Nephron progenitor cell (in vitro differentiated cells): ENCODE data around the gene SLC25A21.

ENCODE experiments used
- DNase-seq: peaks from one replicate; pipeline ENCODE4 v3.0.0; 2021
- H3K27ac Mint-ChIP-seq: 2 replicates; pipeline ENCODE4 v1.8.0; 2021; ENCODE audit warnings: mild to moderate bottlenecking, moderate library complexity, mixed read lengths
- H3K27me3 Mint-ChIP-seq: 2 replicates; pipeline ENCODE4 v1.8.0; 2021; ENCODE audit warnings: mild to moderate bottlenecking, low read depth, mixed read lengths; ENCODE audit not compliant: poor library complexity
- H3K36me3 Mint-ChIP-seq: 2 replicates; pipeline ENCODE4 v1.8.0; 2021; ENCODE audit warnings: low read depth, mixed read lengths
- H3K4me1 Mint-ChIP-seq: 2 replicates; pipeline ENCODE4 v1.8.0; 2021; ENCODE audit warnings: mixed read lengths
- H3K4me3 Mint-ChIP-seq: 2 replicates; pipeline ENCODE4 v1.8.0; 2021; ENCODE audit warnings: mild to moderate bottlenecking, moderate library complexity, mixed read lengths
- H3K9me3 Mint-ChIP-seq: 2 replicates; pipeline ENCODE4 v1.8.0; 2021; ENCODE audit warnings: mild to moderate bottlenecking, moderate library complexity, mixed read lengths
- TF ChIP-seq, protein P1 (sequence below): fragments of 200-600 bp; sonication (generic); IDR thresholded peaks from 2 replicates; pipeline ENCODE4 v1.5.0; 2021; ENCODE audit warnings: antibody characterized with exemption

SLC25A21 gene

DNA sequence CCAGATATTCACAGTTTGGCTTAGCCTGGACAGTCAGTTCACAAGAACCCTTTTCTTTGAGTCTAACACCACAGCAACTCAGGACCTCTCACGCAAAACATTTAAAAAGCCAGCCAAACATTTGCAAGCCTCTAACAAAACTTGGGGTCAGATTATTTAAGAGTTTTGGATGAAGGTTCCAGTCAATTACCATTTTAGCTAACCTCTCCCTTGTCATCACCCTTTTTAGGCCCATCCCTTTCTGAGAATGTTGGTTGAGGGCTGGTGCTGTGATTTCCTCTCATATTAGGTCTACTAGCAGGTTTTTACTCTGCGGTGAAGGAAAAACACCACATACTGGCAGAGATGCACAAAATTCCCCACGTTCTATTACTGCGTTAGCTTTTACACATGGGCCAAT is 490.1 kb downstream of the SLC25A21 start:
- Mint-ChIP-seq H3K27ac (no peak overlapping the region), H3K4me1 (peaks cover 32% of the 10 kb centered on the region), H3K9me3 (no peaks in the 10 kb centered on the region), H3K4me3 (no peak overlapping the region), H3K27me3 (peaks cover 7% of the 10 kb centered on the region), H3K36me3 (peaks cover 6% of the 10 kb centered on the region)
- TF ChIP-seq, protein P1, sequence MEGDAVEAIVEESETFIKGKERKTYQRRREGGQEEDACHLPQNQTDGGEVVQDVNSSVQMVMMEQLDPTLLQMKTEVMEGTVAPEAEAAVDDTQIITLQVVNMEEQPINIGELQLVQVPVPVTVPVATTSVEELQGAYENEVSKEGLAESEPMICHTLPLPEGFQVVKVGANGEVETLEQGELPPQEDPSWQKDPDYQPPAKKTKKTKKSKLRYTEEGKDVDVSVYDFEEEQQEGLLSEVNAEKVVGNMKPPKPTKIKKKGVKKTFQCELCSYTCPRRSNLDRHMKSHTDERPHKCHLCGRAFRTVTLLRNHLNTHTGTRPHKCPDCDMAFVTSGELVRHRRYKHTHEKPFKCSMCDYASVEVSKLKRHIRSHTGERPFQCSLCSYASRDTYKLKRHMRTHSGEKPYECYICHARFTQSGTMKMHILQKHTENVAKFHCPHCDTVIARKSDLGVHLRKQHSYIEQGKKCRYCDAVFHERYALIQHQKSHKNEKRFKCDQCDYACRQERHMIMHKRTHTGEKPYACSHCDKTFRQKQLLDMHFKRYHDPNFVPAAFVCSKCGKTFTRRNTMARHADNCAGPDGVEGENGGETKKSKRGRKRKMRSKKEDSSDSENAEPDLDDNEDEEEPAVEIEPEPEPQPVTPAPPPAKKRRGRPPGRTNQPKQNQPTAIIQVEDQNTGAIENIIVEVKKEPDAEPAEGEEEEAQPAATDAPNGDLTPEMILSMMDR: no peak
- no peak for DNase-seq

DNA sequence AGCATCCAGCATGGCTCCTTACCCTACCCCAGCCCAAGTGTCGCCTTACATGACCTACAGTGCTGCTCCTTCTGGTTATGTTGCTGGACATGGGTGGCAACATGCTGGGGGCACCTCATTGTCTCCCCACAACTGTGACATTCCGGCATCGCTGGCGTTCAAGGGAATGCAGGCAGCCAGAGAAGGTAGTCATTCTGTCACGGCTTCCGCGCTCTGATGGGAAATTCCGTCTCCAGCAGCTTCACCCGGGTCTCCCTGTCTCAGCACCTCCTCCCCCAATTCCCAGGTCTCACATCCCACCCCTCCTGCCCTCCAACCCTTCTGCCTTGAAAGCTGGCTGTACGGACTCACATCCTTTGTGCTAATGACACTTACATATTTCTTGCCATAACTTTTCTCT is 496.2 kb downstream of the SLC25A21 start:
- H3K4me1 Mint-ChIP-seq: peaks cover 40% of the 10 kb centered on the region
- peaks cover 7% of the 10 kb centered on the region for H3K27me3 Mint-ChIP-seq

DNA sequence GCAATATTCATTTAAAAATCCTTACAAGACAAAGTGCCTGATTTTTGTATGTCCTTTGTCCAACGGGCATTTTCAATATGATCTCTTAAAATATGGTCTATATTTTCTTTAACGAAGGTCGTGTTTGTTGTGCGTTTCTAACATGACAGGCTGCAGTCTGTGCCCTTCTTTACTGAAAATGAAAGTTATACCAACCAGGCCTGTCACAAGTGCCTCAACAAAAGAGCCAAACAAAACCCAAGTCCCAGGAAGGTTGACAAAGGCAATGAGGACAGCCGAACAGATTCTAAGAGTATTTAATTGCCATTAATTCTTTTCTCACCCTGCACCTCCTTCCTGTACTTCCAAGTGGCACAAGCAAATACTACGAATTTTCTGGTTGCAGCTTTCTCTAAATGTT is 496.8 kb downstream of the SLC25A21 start:
- Mint-ChIP-seq H3K27me3 (peaks cover 9% of the 10 kb centered on the region), H3K4me3 (peak overlapping the region; percentile 55), H3K36me3 (peaks cover 26% of the 10 kb centered on the region), H3K27ac (no peak overlapping the region), H3K4me1 (peaks cover 40% of the 10 kb centered on the region), H3K9me3 (no peaks in the 10 kb centered on the region)
- DNase-seq: no peak
- TF ChIP-seq, protein P1: no peak

More for the DNA sequence above, 496.2 kb downstream of the SLC25A21 start:
- Mint-ChIP-seq H3K36me3 (peaks cover 21% of the 10 kb centered on the region), H3K27ac (no peak overlapping the region), H3K9me3 (no peaks in the 10 kb centered on the region), H3K4me3 (peak overlapping the region; percentile 74)
- TF ChIP-seq, protein P1: no peak
- DNase-seq: peak; percentile 44

DNA sequence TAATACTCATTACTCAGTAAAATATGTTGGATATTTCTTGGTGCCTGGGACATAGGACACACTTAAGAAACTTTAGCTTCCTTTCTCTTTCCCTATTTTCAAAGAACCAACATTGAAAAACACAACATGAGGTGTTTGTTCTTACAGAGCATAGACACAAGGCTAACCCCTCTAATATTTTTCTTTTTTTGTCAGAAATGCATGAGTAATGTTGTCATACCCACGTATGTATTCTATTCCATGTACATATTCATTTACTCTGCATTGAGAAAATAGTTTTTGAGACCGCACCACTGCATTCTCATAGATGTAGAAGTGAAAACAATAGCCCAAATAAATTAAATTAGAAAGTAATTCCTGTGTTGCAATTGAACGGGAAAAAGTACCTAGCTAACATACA is 497.7 kb downstream of the SLC25A21 start:
- Mint-ChIP-seq H3K4me1 (peaks cover 40% of the 10 kb centered on the region), H3K27me3 (peaks cover 8% of the 10 kb centered on the region), H3K36me3 (peaks cover 26% of the 10 kb centered on the region), H3K9me3 (no peaks in the 10 kb centered on the region), H3K27ac (no peak overlapping the region), H3K4me3 (no peak overlapping the region)
- TF ChIP-seq, protein P1: no peak
- DNase-seq: no peak

DNA sequence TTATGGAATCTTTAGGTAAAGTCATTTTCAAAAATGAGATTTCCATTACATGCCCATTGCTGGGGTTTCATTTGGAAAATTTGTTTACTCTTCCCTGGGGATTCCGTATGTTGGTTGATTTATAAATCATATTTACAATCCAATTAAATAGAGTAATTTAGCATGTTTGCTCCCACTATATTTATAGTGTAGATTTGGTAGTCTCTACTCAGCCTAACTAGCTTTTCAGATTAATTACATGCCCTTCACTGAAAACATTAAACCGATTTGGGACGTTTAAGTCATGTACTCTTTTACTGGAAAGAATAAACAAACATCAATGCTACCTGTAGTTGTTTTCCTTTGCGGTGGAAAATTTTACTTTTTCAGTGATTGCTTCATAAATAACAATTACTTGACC is 500.3 kb downstream of the SLC25A21 start:
- Mint-ChIP-seq H3K27me3 (peaks cover 31% of the 10 kb centered on the region), H3K4me1 (peaks cover 40% of the 10 kb centered on the region), H3K27ac (no peak overlapping the region), H3K36me3 (peaks cover 23% of the 10 kb centered on the region), H3K4me3 (no peak overlapping the region), H3K9me3 (no peaks in the 10 kb centered on the region)
- no peak for DNase-seq
- TF ChIP-seq, protein P1: no peak

DNA sequence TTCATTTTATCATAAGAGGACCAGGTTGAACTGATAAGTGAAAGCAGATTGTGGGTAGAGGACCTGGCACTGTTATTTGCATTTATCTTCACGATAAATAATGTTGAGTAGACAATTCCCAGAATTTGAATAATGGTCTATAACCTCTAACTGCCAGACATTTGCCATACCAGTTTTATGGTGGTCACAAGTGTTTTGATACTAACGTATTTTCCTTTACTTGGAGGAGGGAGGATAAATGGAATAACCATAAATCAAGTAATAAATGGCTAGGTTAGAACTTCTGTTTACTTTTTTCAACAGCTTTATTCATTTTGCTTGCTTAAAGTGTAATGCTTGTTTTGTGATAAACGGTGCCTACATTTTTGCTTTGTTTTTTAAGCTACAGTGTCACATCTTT is 501.3 kb downstream of the SLC25A21 start:
- no peak for DNase-seq
- Mint-ChIP-seq H3K27ac (no peak overlapping the region), H3K27me3 (peaks cover 41% of the 10 kb centered on the region), H3K9me3 (no peaks in the 10 kb centered on the region), H3K4me3 (no peak overlapping the region), H3K36me3 (peaks cover 21% of the 10 kb centered on the region), H3K4me1 (peaks cover 38% of the 10 kb centered on the region)
- TF ChIP-seq, protein P1: no peak
